A549 (cell line): ENCODE data around the gene BFSP1. TPM values are rescaled to one million over a fixed set of nuclear protein-coding genes. Genes with fewer than 3 reads are reported as not detected.
A peak's percentile ranks its signal among the peaks of the same experiment; 100 is the strongest.

ENCODE experiments used
- ATAC-seq, 2 experiments: fragments of 200-7000 bp in 1 of 2; fragments of >200 bp in 1 of 2; cut with Nextera tagmentation in 1 of 2; cut with Tn5 transposase in 1 of 2; 3 replicates each; pipeline versions ENCODE4 v1.8.0 to v1.9.1; 2018 to 2020; ENCODE audit warnings: mild to moderate bottlenecking in 1 of 2, moderate library complexity in 1 of 2
- CTCF ChIA-PET: fragments of 300-600 bp; sonication (Branson Sonifier 250); formaldehyde crosslinking; extraction: SDS; loops from one replicate; lab custom pipeline; 2021; ENCODE audit warnings: antibody characterized with exemption, inconsistent platforms; lab: Yijun Ruan, JAX
- POLR2A ChIA-PET: fragments of 350-600 bp; formaldehyde crosslinking; extraction: SDS; loops from one replicate; lab custom pipeline; 2021; ENCODE audit warnings: antibody characterized with exemption, inconsistent platforms; lab: Yijun Ruan, JAX
- DNase-seq, 2 experiments: peaks; one replicate each; pipeline versions ENCODE4 v3.0.0 to v3.0.0-alpha.2; 2011 to 2016; ENCODE audit warnings: low read depth in 1 of 2, low spot score in 1 of 2
- FAIRE-seq: peaks from 2 replicates; lab custom pipeline; 2011; peaks lifted over from hg19 to GRCh38; lab: Jason Lieb, UNC
- H3K27ac ChIP-seq, 2 experiments: fragments of >200 bp; sonication (Bioruptor Twin); formaldehyde crosslinking; 3 replicates each; pipeline ENCODE4 v1.5.1; 2016 to 2017
- H3K4me1 ChIP-seq: fragments of >200 bp; sonication (Bioruptor Twin); formaldehyde crosslinking; 3 replicates; pipeline ENCODE4 v1.6.1; 2016
- H3K4me2 ChIP-seq: fragments of >200 bp; sonication (Bioruptor Twin); formaldehyde crosslinking; 3 replicates; pipeline ENCODE4 v1.6.1; 2016
- H3K4me3 ChIP-seq: fragments of >200 bp; sonication (Bioruptor Twin); formaldehyde crosslinking; 3 replicates; pipeline ENCODE4 v1.5.1; 2016
- H3K9me3 ChIP-seq: fragments of >200 bp; sonication (Bioruptor Twin); formaldehyde crosslinking; 3 replicates; pipeline ENCODE4 v1.6.1; 2016
- BHLHE40 ChIP-seq: IDR thresholded peaks from 2 replicates; pipeline ENCODE4 v1.6.1; 2012; ENCODE audit warnings: low read depth, low read length, inconsistent platforms
- CBX2 ChIP-seq: fragments of 200-600 bp; sonication (generic); IDR thresholded peaks from 2 replicates; pipeline ENCODE4 v1.6.1; 2016; ENCODE audit warnings: low read depth, mild to moderate bottlenecking, borderline replicate concordance
- CBX8 ChIP-seq: fragments of 200-600 bp; sonication (generic); IDR thresholded peaks from 2 replicates; pipeline ENCODE4 v1.6.1; 2016
- CEBPB ChIP-seq, 2 experiments: fragments of >200 bp in 1 of 2; sonication (Bioruptor Twin) in 1 of 2; formaldehyde crosslinking in 1 of 2; IDR thresholded peaks; 2 replicates each; pipeline ENCODE4 v1.6.1; 2012 to 2016
- E2F6 ChIP-seq: IDR thresholded peaks from 2 replicates; pipeline ENCODE4 v1.6.1; 2012; ENCODE audit warnings: low read depth, borderline replicate concordance
- EHF ChIP-seq: fragments of 250-450 bp; sonication (Bioruptor Pico); IDR thresholded peaks from 2 replicates; pipeline ENCODE4 v1.5.0; 2020; ENCODE audit warnings: mild to moderate bottlenecking
- EHMT2 ChIP-seq: fragments of 200-600 bp; sonication (generic); IDR thresholded peaks from 2 replicates; pipeline ENCODE4 v1.6.1; 2016; ENCODE audit warnings: antibody characterized with exemption, low read depth, mild to moderate bottlenecking, moderate library complexity
- ELK1 ChIP-seq: fragments of 150-350 bp; IDR thresholded peaks from 2 replicates; pipeline ENCODE4 v1.6.1; 2014; ENCODE audit warnings: low read depth, mild to moderate bottlenecking, low read length
- EP300 ChIP-seq, 2 experiments: fragments of >200 bp; sonication (Bioruptor Twin); formaldehyde crosslinking; IDR thresholded peaks; 2 replicates in 1 of 2; 3 replicates in 1 of 2; pipeline ENCODE4 v1.6.1; 2016 to 2017
- ESRRA ChIP-seq: fragments of 150-350 bp; IDR thresholded peaks from 2 replicates; pipeline ENCODE4 v1.6.1; 2014; ENCODE audit warnings: mild to moderate bottlenecking, low read length, borderline replicate concordance
- FOSB ChIP-seq: fragments of 250-450 bp; sonication (Bioruptor Pico); IDR thresholded peaks from 2 replicates; pipeline ENCODE4 v1.5.0; 2020; ENCODE audit warnings: mild to moderate bottlenecking, moderate library complexity
- GATA3 ChIP-seq: IDR thresholded peaks from 2 replicates; pipeline ENCODE4 v1.6.1; 2012; ENCODE audit warnings: borderline replicate concordance
- HDAC2 ChIP-seq: fragments of 200-600 bp; sonication (generic); IDR thresholded peaks from 2 replicates; pipeline ENCODE4 v1.6.1; 2016
- HES2 ChIP-seq: fragments of >200 bp; sonication (Bioruptor Twin); formaldehyde crosslinking; IDR thresholded peaks from 2 replicates; pipeline ENCODE4 v1.6.1; 2016
- HMGXB4 ChIP-seq: fragments of 250-450 bp; sonication (Bioruptor Pico); IDR thresholded peaks from 2 replicates; pipeline ENCODE4 v1.5.0; 2021; ENCODE audit warnings: mild to moderate bottlenecking, moderate library complexity, borderline replicate concordance
- HOXB5 ChIP-seq: fragments of 250-450 bp; sonication (Bioruptor Pico); IDR thresholded peaks from 2 replicates; pipeline ENCODE4 v1.5.0; 2020; ENCODE audit warnings: mild to moderate bottlenecking, moderate library complexity
- KDM5A ChIP-seq: fragments of 200-600 bp; sonication (generic); IDR thresholded peaks from 2 replicates; pipeline ENCODE4 v1.6.1; 2016; ENCODE audit warnings: antibody characterized with exemption, mild to moderate bottlenecking
- MAX ChIP-seq: IDR thresholded peaks from 2 replicates; pipeline ENCODE4 v1.6.1; 2012
- MAZ ChIP-seq: fragments of 150-350 bp; IDR thresholded peaks from 2 replicates; pipeline ENCODE4 v1.6.1; 2014; ENCODE audit warnings: antibody characterized with exemption, low read depth, low read length, borderline replicate concordance
- MYC ChIP-seq: IDR thresholded peaks from 2 replicates; pipeline ENCODE4 v1.6.1; 2012; ENCODE audit warnings: mild to moderate bottlenecking, inconsistent platforms, low read length, improper control_type of control experiment, borderline replicate concordance
- NPAS2 ChIP-seq: fragments of 250-450 bp; sonication (Bioruptor Pico); IDR thresholded peaks from 2 replicates; pipeline ENCODE4 v1.8.0; 2022; ENCODE audit warnings: mild to moderate bottlenecking, moderate library complexity, borderline replicate concordance
- POLR2A ChIP-seq: IDR thresholded peaks from 2 replicates; pipeline ENCODE4 v1.6.1; 2012; ENCODE audit warnings: mild to moderate bottlenecking, low read length
- POLR2AphosphoS2 ChIP-seq: conservative IDR thresholded peaks from 2 replicates; pipeline ENCODE4 v1.6.1; 2012; ENCODE audit warnings: low read length, improper control_type of control experiment, inconsistent platforms
- SMC3 ChIP-seq: fragments of >200 bp; sonication (Bioruptor Twin); formaldehyde crosslinking; IDR thresholded peaks from 3 replicates; pipeline ENCODE4 v1.6.1; 2018; ENCODE audit warnings: inconsistent platforms
- SREBF2 ChIP-seq: fragments of 450-650 bp; IDR thresholded peaks from 2 replicates; pipeline ENCODE4 v1.6.1; 2014; ENCODE audit warnings: mild to moderate bottlenecking, moderate library complexity
- TFCP2L1 ChIP-seq: fragments of 250-450 bp; sonication (Bioruptor Pico); IDR thresholded peaks from 2 replicates; pipeline ENCODE4 v1.5.0; 2021; ENCODE audit warnings: mild to moderate bottlenecking
- USF2 ChIP-seq: fragments of 450-650 bp; IDR thresholded peaks from 2 replicates; pipeline ENCODE4 v1.6.1; 2014; ENCODE audit warnings: antibody characterized with exemption
- ZC3H11A ChIP-seq: fragments of 450-650 bp; IDR thresholded peaks from 2 replicates; pipeline ENCODE4 v1.6.1; 2014; ENCODE audit warnings: antibody characterized with exemption, mild to moderate bottlenecking
- ZSCAN20 ChIP-seq: fragments of 250-450 bp; sonication (Bioruptor Pico); IDR thresholded peaks from 2 replicates; pipeline ENCODE4 v1.8.0; 2022; ENCODE audit warnings: mild to moderate bottlenecking, moderate library complexity
- WGBS: methylation state at CpG from one replicate; pipeline ENCODE4 v1.1.6; 2017; ENCODE audit errors: missing lambda C conversion rate; 5-methylcytosine and 5-hydroxymethylcytosine counted together
- polyA plus RNA-seq, 4 experiments: library from polyadenylated mRNA; depleted of rRNA in 3 of 4; stranded (reverse); fragments of >200 nt; fragmentation: RNase III in 1 of 4; extraction: RNeasy Plus Mini Kit Qiagen cat#74134 plus additional on column Dnase treatment in 1 of 4; gene quantifications; 2 replicates in 3 of 4; 3 replicates in 1 of 4; pipeline ENCODE4 v1.2.3, GENCODE V29; 2011 to 2017

BFSP1 gene
- polyA plus RNA-seq, 2 of the 4 experiments (the other 2 are of a cell fraction), result 7.2 to 8.3 TPM

GRCh38 chr20:17493173-17493572 lies 38.0 kb downstream of the BFSP1 start (continued):
- TF ChIP-seq ELK1 (no peak), HES2 (no peak), CBX2 (no peak), HOXB5 (CRISPR knock-in tag) (no peak)

GRCh38 chr20:17491488-17491887 lies 39.7 kb downstream of the BFSP1 start:
- TF ChIP-seq CEBPB (IDR thresholded peaks at IDR 0.05), result no peak
- no peak for TF ChIP-seq FOSB (CRISPR knock-in tag)
- TF ChIP-seq ELK1, result no peak
- TF ChIP-seq EHMT2, result no peak
- TF ChIP-seq CBX8, result no peak
- TF ChIP-seq MYC, result no peak
- no peak for TF ChIP-seq BHLHE40
- TF ChIP-seq NPAS2, result no peak
- TF ChIP-seq POLR2A, result no peak
- no peak for TF ChIP-seq MAX
- TF ChIP-seq SREBF2, result no peak
- TF ChIP-seq TFCP2L1, result no peak
- TF ChIP-seq HMGXB4 (CRISPR knock-in tag), result no peak
- TF ChIP-seq ZSCAN20 (CRISPR knock-in tag), result no peak
- no peak for TF ChIP-seq HDAC2
- TF ChIP-seq MAZ, result no peak
- no peak for TF ChIP-seq EP300 (IDR thresholded peaks at IDR 0.05)
- TF ChIP-seq ZC3H11A, result no peak
- no peak for TF ChIP-seq E2F6
- FAIRE-seq (no peak), ATAC-seq (no peak; a peak in 1 of 6 replicates), DNase-seq (no peak)
- POLR2A ChIA-PET, result no interaction called here
- H3K4me3 ChIP-seq, result no peak overlapping the region
- WGBS, result 51% methylated on average over 4 of the region's 4 CpGs
- no peaks in the 10 kb centered on the region for H3K9me3 ChIP-seq
- H3K27ac ChIP-seq, result no peak overlapping the region
- H3K4me1 ChIP-seq, result no peaks in the 10 kb centered on the region
- CTCF ChIA-PET, result interaction anchor here (0.9 to 4.9 kb wide), 3 partner anchors 13 to 688 kb away, joined by 3 to 30 read pairs (median 3); no protein-coding TSS in a partner anchor
- no peak overlapping the region for H3K4me2 ChIP-seq

- peak; percentile 22 to 41; a peak in 5 of 6 replicates for ATAC-seq
- no peak for DNase-seq
- WGBS, result 62% methylated on average over 11 of the region's 11 CpGs
- Histone ChIP-seq H3K4me3 (no peak overlapping the region), H3K4me2 (no peak overlapping the region), H3K27ac (no peak overlapping the region), H3K4me1 (no peaks in the 10 kb centered on the region), H3K9me3 (no peaks in the 10 kb centered on the region)
- TF ChIP-seq EHMT2, result no peak
- TF ChIP-seq KDM5A, result no peak
- TF ChIP-seq GATA3, result no peak
- no peak for TF ChIP-seq ZC3H11A
- no peak for TF ChIP-seq CBX2
- no peak for TF ChIP-seq USF2
- no peak for TF ChIP-seq HOXB5 (CRISPR knock-in tag)
- no peak for TF ChIP-seq POLR2AphosphoS2
- TF ChIP-seq EHF (CRISPR knock-in tag), result no peak
- no peak for TF ChIP-seq HMGXB4 (CRISPR knock-in tag)
- TF ChIP-seq ESRRA, result no peak
- no peak for TF ChIP-seq SMC3
- CTCF ChIA-PET, result interaction anchor here (0.9 to 4.9 kb wide), 3 partner anchors 13 to 687 kb away, joined by 3 to 30 read pairs (median 3); no protein-coding TSS in a partner anchor
- FAIRE-seq, result no peak
- POLR2A ChIA-PET, result no interaction called here
Measured at GRCh38 chr20:17491041-17491440, 40.1 kb downstream of the BFSP1 start.
